ENCODE results near the gene PARP11.

- TF ChIP-seq CTCF (IDR thresholded peaks at IDR 0.05) (no peak), POLR2A (IDR thresholded peaks at IDR 0.05) (no peak)
Measured at GRCh38 chr12:3838076-3838475, 35.1 kb downstream of the PARP11 start.

All from right lobe of liver (tissue), 4 donors.